Calu3 (cell line): ENCODE data around the gene RGMA. TPM values are rescaled to one million over a fixed set of nuclear protein-coding genes. Genes with fewer than 3 reads are reported as not detected.

Experiments
- BruUV-seq: library from RNA; stranded (reverse); fragments of 400-500 nt; replicated peaks from 2 replicates; lab custom pipeline; 2021; lab: Mats Ljungman, UMichigan
- CTCF ChIA-PET: fragments of 300-600 bp; sonication (Branson Sonifier 250); formaldehyde crosslinking; loops from one replicate; lab custom pipeline; 2022; ENCODE audit warnings: antibody characterized with exemption; lab: Charles Lee
- DNase-seq: peaks from one replicate; pipeline ENCODE4 v3.0.0; 2022
- H3K27ac Mint-ChIP-seq: one replicate; pipeline ENCODE4 v1.8.0; 2022; ENCODE audit warnings: mixed read lengths; ENCODE audit not compliant: unreplicated experiment
- H3K27me3 Mint-ChIP-seq: one replicate; pipeline ENCODE4 v1.8.0; 2022; ENCODE audit warnings: mixed read lengths; ENCODE audit not compliant: unreplicated experiment
- H3K36me3 Mint-ChIP-seq: one replicate; pipeline ENCODE4 v1.8.0; 2022; ENCODE audit warnings: mild to moderate bottlenecking, moderate library complexity, mixed read lengths; ENCODE audit not compliant: insufficient read depth, unreplicated experiment
- H3K4me1 Mint-ChIP-seq: one replicate; pipeline ENCODE4 v1.8.0; 2022; ENCODE audit warnings: mild to moderate bottlenecking, low read depth, mixed read lengths; ENCODE audit not compliant: unreplicated experiment
- H3K4me3 Mint-ChIP-seq: one replicate; pipeline ENCODE4 v1.8.0; 2022; ENCODE audit warnings: mild to moderate bottlenecking, low read depth, moderate library complexity, mixed read lengths; ENCODE audit not compliant: unreplicated experiment
- H3K9me3 Mint-ChIP-seq: one replicate; pipeline ENCODE4 v1.8.0; 2022; ENCODE audit warnings: low read depth, mixed read lengths; ENCODE audit not compliant: unreplicated experiment
- CTCF ChIP-seq: fragments of 200-600 bp; IDR thresholded peaks from one replicate; pipeline ENCODE4 v1.8.0; 2022; ENCODE audit warnings: antibody characterized with exemption; ENCODE audit not compliant: unreplicated experiment
- intact Hi-C: fragments of 100-400 bp; cut with micrococcal nuclease; formaldehyde crosslinking; loops from one replicate; pipeline ENCODE4 v1.10.0; 2022; ENCODE audit not compliant: unreplicated experiment
- total RNA-seq: library from RNA; stranded (reverse); gene quantifications from 2 replicates; pipeline ENCODE4 v1.2.3, GENCODE V29; 2022

Gene RGMA
- total RNA-seq, 1 experiment from 2014 or later = 0.78 TPM

- no peak for DNase-seq
- Mint-ChIP-seq H3K27me3 (peaks cover 77% of the 10 kb centered on the region), H3K9me3 (no peaks in the 10 kb centered on the region), H3K4me1 (peaks cover 18% of the 10 kb centered on the region), H3K36me3 (peaks cover 7% of the 10 kb centered on the region), H3K27ac (no peak overlapping the region), H3K4me3 (no peak overlapping the region)
- TF ChIP-seq CTCF = no peak
- no TSS peak for BruUV-seq
- CTCF ChIA-PET = interaction anchor here (1.0 kb wide), 1 partner anchor 1053 kb away, joined by 3 read pairs; no protein-coding TSS in a partner anchor
- intact Hi-C loops = no loop called here
Measured at GRCh38 chr15:93067649-93068085, 21.3 kb downstream of the RGMA start.

- intact Hi-C loops = no loop called here
- no peaks in the 10 kb centered on the region for H3K9me3 Mint-ChIP-seq
- H3K36me3 Mint-ChIP-seq = peaks cover under 1% of the 10 kb centered on the region
- H3K4me1 Mint-ChIP-seq = peaks cover 19% of the 10 kb centered on the region
- TF ChIP-seq CTCF = no peak
- BruUV-seq = no TSS peak
- CTCF ChIA-PET = interaction anchor here (0.9 to 1.0 kb wide), 2 partner anchors 83 to 1053 kb away, joined by 3 read pairs; no protein-coding TSS in a partner anchor
- H3K4me3 Mint-ChIP-seq = no peak overlapping the region
- no peak for DNase-seq
- H3K27ac Mint-ChIP-seq = no peak overlapping the region
- H3K27me3 Mint-ChIP-seq = peaks cover 77% of the 10 kb centered on the region
Measured at GRCh38 chr15:93066834-93067648, 22.0 kb downstream of the RGMA start.

- no peak overlapping the region for H3K27ac Mint-ChIP-seq
- CTCF ChIA-PET = no interaction called here
- TF ChIP-seq CTCF = no peak
Measured at GRCh38 chr15:93066224-93066681, 22.8 kb downstream of the RGMA start.

GRCh38 chr15:93065641-93066045 is 23.4 kb downstream of the RGMA start:
- H3K9me3 Mint-ChIP-seq = no peaks in the 10 kb centered on the region
- H3K27ac Mint-ChIP-seq = no peak overlapping the region
- CTCF ChIA-PET = no interaction called here
- no TSS peak for BruUV-seq
- peaks cover 73% of the 10 kb centered on the region for H3K27me3 Mint-ChIP-seq
- intact Hi-C loops = no loop called here
- H3K4me3 Mint-ChIP-seq = no peak overlapping the region
- DNase-seq = no peak
- peaks cover 23% of the 10 kb centered on the region for H3K4me1 Mint-ChIP-seq
- no peaks in the 10 kb centered on the region for H3K36me3 Mint-ChIP-seq
- TF ChIP-seq CTCF = no peak

More at GRCh38 chr15:93066224-93066681, 22.8 kb downstream of the RGMA start:
- peaks cover 74% of the 10 kb centered on the region for H3K27me3 Mint-ChIP-seq
- H3K9me3 Mint-ChIP-seq = no peaks in the 10 kb centered on the region
- no TSS peak for BruUV-seq
- H3K36me3 Mint-ChIP-seq = no peaks in the 10 kb centered on the region
- intact Hi-C loops = no loop called here
- no peak for DNase-seq
- H3K4me3 Mint-ChIP-seq = no peak overlapping the region
- peaks cover 19% of the 10 kb centered on the region for H3K4me1 Mint-ChIP-seq
